Right lobe of liver (tissue), 6 donors: ENCODE measurements around the gene STK16. TPM values are rescaled to one million over a fixed set of nuclear protein-coding genes. Genes with fewer than 3 reads are reported as not detected.
A peak's percentile ranks its signal among the peaks of the same experiment; 100 is the strongest.

Experiments used
- ATAC-seq, 4 donors: fragments of 200-7000 bp; cut with Tn5 transposase; one replicate each; pipeline ENCODE4 v1.9.1; 2020; ENCODE audit warnings: mild to moderate bottlenecking in 4 of 4, moderate library complexity in 4 of 4
- DNase-seq, 3 donors: peaks; one replicate each; pipeline ENCODE4 v3.0.0-alpha.2; 2020
- H3K27ac ChIP-seq, 3 donors: fragments of 200-600 bp; one replicate each; pipeline ENCODE4 v1.8.0; 2022
- H3K27me3 ChIP-seq, 2 donors: fragments of 200-600 bp; one replicate each; pipeline ENCODE4 v1.8.0; 2022
- H3K36me3 ChIP-seq, 4 donors: fragments of 200-600 bp; sonication (generic) in 1 of 4; one replicate each; pipeline versions ENCODE4 v1.5.1 to v1.8.0; 2017 to 2022; ENCODE audit warnings: control low read depth in 1 of 4
- H3K4me1 ChIP-seq, 4 donors: fragments of 200-600 bp; sonication (generic) in 1 of 4; one replicate each; pipeline versions ENCODE4 v1.5.1 to v1.8.0; 2017 to 2022; ENCODE audit warnings: control low read depth in 1 of 4
- H3K4me3 ChIP-seq, 3 donors: fragments of 200-600 bp; one replicate each; pipeline ENCODE4 v1.8.0; 2022
- H3K9me3 ChIP-seq, 4 donors: fragments of 200-600 bp; sonication (generic) in 1 of 4; one replicate each; pipeline versions ENCODE4 v1.5.1 to v1.8.0; 2017 to 2022; ENCODE audit warnings: control low read depth in 1 of 4
- CTCF ChIP-seq, 4 donors: fragments of 200-600 bp in 3 of 4; fragments of 450-650 bp in 1 of 4; IDR thresholded peaks; one replicate each; pipeline versions ENCODE4 v1.5.1 to v1.8.0; 2016 to 2022; ENCODE audit warnings: antibody characterized with exemption in 4 of 4, mild to moderate bottlenecking in 2 of 4
- POLR2A ChIP-seq: fragments of 450-650 bp; IDR thresholded peaks from one replicate; pipeline ENCODE4 v1.6.1; 2017; ENCODE audit warnings: antibody characterized with exemption, mild to moderate bottlenecking
- WGBS: methylation state at CpG from one replicate; pipeline ENCODE4 v1.1.6; 2018; ENCODE audit warnings: low coverage, low lambda C conversion rate; ENCODE audit not compliant: insufficient coverage; ENCODE audit errors: missing lambda C conversion rate; 5-methylcytosine and 5-hydroxymethylcytosine counted together
- intact Hi-C, 2 donors: fragments of 100-400 bp; cut with DNase I; formaldehyde crosslinking; loops; one replicate each; pipeline versions ENCODE4 v1.11.2 to v1.14.1; 2022
- total RNA-seq, 6 experiments: library from RNA; depleted of rRNA in 2 of 6; stranded (reverse); fragments of >200 nt in 2 of 6; fragmentation: NEBNext Ultra II Directional in 3 of 6; extraction: Animal tissue kit (Norgen Biotek cat#: 25700) in 3 of 6; gene quantifications; one replicate each; pipeline versions ENCODE4 v1.1.0 to v1.2.4, GENCODE V29; 2016 to 2023
- donor health status: DM: no; HTN: yes; CAD: no.
- donor health status: DM: no; HTN: no; CAD: no.
- donor health status: DM: no; HTN: no; CAD: no.
- donor health status: DM: no; HTN: yes; CAD: no.
- donor health status: DM: no; HTN: yes; CAD: no.

STK16 gene
- total RNA-seq, 6 experiments from 2014 or later: 17.7 to 28.1 (median 21.9) TPM

GRCh38 chr2:219204425-219205164 is 40.7 kb upstream of the STK16 start:
- DNase-seq: peak in 1 of 3 donors; percentile 34
- no peaks in the 10 kb centered on the region for H3K9me3 ChIP-seq
- no peak overlapping the region for H3K4me3 ChIP-seq
- intact Hi-C loops: loop anchor here in 1 of 2 donors (5.0 kb wide), 1 partner anchor 32 kb away; the partner anchor contains the start of gene SLC23A3
- H3K36me3 ChIP-seq: peaks cover 0 to 10% (median 5%) of the 10 kb centered on the region in 4 donors
- peaks cover 0 to 24% (median 8%) of the 10 kb centered on the region in 4 donors for H3K4me1 ChIP-seq
- no peaks in the 10 kb centered on the region for H3K27me3 ChIP-seq
- no peak overlapping the region for H3K27ac ChIP-seq
- TF ChIP-seq POLR2A (no peak), CTCF (IDR thresholded peaks at IDR 0.05) (no peak)
- WGBS: 93% methylated on average over 7 of the region's 7 CpGs
- no peak for ATAC-seq

- TF ChIP-seq POLR2A: no peak
- TF ChIP-seq CTCF (IDR thresholded peaks at IDR 0.05): no peak
- 89% methylated on average over 5 of the region's 5 CpGs for WGBS
- H3K9me3 ChIP-seq: no peaks in the 10 kb centered on the region
- peaks cover 0 to 24% (median 8%) of the 10 kb centered on the region in 4 donors for H3K4me1 ChIP-seq
- intact Hi-C loops: loop anchor here in 1 of 2 donors (5.0 kb wide), 1 partner anchor 33 kb away; the partner anchor contains the start of gene SLC23A3
- H3K27me3 ChIP-seq: no peaks in the 10 kb centered on the region
- ATAC-seq (no peak), DNase-seq (no peak)
- H3K36me3 ChIP-seq: peaks cover 0 to 16% (median 5%) of the 10 kb centered on the region in 4 donors
- no peak overlapping the region for H3K27ac ChIP-seq
- H3K4me3 ChIP-seq: no peak overlapping the region
Observed at GRCh38 chr2:219205165-219205538, 40.1 kb upstream of the STK16 start.

GRCh38 chr2:219205981-219206327 is 39.3 kb upstream of the STK16 start:
- Histone ChIP-seq H3K36me3 (peaks cover 0 to 24% (median 5%) of the 10 kb centered on the region in 4 donors), H3K4me1 (peaks cover 0 to 24% (median 8%) of the 10 kb centered on the region in 4 donors), H3K4me3 (peak overlapping the region; percentile 60 to 84 (median 82)), H3K9me3 (no peaks in the 10 kb centered on the region), H3K27me3 (no peaks in the 10 kb centered on the region), H3K27ac (peak overlapping the region; percentile 80 to 95 (median 93))
- TF ChIP-seq CTCF (IDR thresholded peaks at IDR 0.05) (no peak), POLR2A (no peak)
- ATAC-seq (no peak), DNase-seq (peak in 1 of 3 donors; percentile 43)
- 7% methylated on average over 6 of the region's 7 CpGs for WGBS
- intact Hi-C loops: loop anchor here in 1 of 2 donors (5.0 kb wide), 1 partner anchor 34 kb away; the partner anchor contains the start of gene SLC23A3

- peak; percentile 89 to 95 (median 92) for ATAC-seq
- H3K27ac ChIP-seq: peak within 1 kb of the TSS; percentile 80 to 95 (median 93)
- intact Hi-C loops: loop anchor here in 1 of 2 donors (5.0 kb wide), 1 partner anchor 34 kb away; the partner anchor contains the start of gene SLC23A3
Observed at GRCh38 chr2:219206328-219207133, 38.7 kb upstream of the STK16 start, which contains the start of gene ZFAND2B. Gene ZFAND2B, plus strand, starts transcription at chr2:219206782. Its CDS starts 206 bp downstream, at chr2:219206988.

More at GRCh38 chr2:219206328-219207133, 38.7 kb upstream of the STK16 start, which contains the start of gene ZFAND2B:
- Histone ChIP-seq H3K4me1 (peaks cover 0 to 24% (median 8%) of the 10 kb centered on the region in 4 donors), H3K9me3 (no peaks in the 10 kb centered on the region), H3K36me3 (peaks cover 0 to 25% (median 5%) of the 10 kb centered on the region in 4 donors), H3K27me3 (no peaks in the 10 kb centered on the region), H3K4me3 (peak within 1 kb of the TSS; percentile 60 to 84 (median 82))
- DNase-seq: peak; percentile 96 to 98 (median 97)
- TF ChIP-seq CTCF (IDR thresholded peaks at IDR 0.05): peak in 1 of 4 donors; percentile 26
- peak; percentile 96 for TF ChIP-seq POLR2A
- 0% methylated on average over 17 of the region's 76 CpGs for WGBS
